HG02938 (cell line): Measurements from ENCODE around the gene GALNT10.

Source experiments
- ATAC-seq: cut with Tn5 transposase; IDR thresholded peaks from one replicate; pipeline ENCODE4 v1.9.1; 2021; ENCODE audit warnings: mild to moderate bottlenecking, moderate library complexity; ENCODE audit not compliant: unreplicated experiment

GALNT10 gene

DNA sequence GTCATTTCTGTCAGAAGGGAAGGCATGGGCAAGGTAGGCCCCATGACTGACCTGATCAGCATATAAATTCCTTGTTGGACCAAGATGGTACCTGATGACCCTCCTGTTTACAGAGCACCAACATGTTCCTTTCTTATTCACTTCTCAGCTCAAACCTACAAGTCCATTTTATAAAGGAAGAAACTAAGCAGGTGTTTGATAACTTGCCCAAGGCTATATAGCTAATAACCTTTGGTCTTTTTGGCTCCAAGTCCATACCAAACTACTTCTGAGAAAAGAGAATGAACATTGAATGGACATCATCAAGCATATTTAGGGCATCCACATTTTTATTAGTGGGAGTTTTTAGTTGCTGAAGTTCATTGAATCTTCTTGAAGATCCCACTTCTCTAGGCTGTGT lies 125.2 kb downstream of the GALNT10 start:
- ATAC-seq, result no peak

DNA sequence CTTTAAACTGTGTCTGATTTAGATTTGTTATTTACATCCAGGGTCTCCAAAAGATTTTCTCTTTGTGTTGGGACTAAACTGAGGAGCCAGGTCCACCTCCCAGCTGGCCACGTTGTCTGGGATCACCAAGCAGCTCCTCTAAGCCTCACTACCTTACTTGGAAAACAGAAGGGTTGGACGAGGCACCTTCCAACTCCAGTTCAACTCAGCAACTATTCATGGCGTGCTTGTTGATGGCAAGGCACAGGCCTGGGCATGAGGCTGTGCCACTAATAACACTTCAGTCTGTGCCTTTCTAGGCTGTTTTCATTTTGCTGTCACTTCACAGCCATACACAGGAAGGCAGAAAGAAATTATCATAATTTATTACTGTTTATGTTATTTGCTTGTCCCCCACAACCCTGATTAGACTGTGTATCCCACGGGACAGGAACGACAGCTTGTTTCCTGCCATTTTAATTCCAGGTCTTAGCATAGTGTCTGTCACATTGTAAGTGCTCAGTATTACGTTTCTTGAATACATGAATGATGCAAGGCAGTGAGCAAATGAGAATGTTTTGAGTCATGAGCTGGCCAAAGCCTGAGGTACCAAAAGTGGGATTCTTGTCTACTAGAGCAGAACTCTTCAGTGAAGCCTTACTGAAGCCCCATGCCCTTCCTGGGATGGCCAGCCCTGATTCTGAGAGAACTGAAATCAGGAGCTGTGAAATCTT lies 125.8 kb downstream of the GALNT10 start:
- ATAC-seq, result no peak

DNA sequence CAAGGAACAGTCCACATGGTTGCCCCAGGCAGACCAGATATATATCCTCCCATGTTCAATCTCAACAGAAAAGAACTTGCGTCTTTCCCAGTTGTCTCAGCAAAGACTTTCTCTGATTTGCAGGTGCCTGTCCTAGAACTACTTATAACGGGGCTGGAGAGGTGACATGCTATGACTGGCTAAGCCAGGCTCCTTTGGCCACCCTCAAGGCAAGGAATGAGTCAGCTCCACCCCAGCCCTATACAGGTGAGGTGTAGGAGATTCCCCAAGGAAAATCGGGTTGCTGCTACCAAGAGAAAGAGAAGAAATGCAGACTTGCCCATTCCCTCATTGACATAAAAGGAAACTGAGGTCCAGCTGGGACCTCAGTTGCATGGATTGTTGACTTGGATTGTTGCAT lies 127.4 kb downstream of the GALNT10 start:
- ATAC-seq, result no peak

GRCh38 chr5:154318691-154319090 lies 128.2 kb downstream of the GALNT10 start:
- ATAC-seq, result peak; percentile 49

GRCh38 chr5:154319736-154320135 lies 129.2 kb downstream of the GALNT10 start:
- ATAC-seq, result no peak

- ATAC-seq, result no peak
Observed at GRCh38 chr5:154320224-154321089, 129.9 kb downstream of the GALNT10 start.

GRCh38 chr5:154321546-154321945 lies 131.0 kb downstream of the GALNT10 start:
- ATAC-seq, result no peak

- no peak for ATAC-seq
Observed at GRCh38 chr5:154324033-154324432, 133.5 kb downstream of the GALNT10 start.

DNA sequence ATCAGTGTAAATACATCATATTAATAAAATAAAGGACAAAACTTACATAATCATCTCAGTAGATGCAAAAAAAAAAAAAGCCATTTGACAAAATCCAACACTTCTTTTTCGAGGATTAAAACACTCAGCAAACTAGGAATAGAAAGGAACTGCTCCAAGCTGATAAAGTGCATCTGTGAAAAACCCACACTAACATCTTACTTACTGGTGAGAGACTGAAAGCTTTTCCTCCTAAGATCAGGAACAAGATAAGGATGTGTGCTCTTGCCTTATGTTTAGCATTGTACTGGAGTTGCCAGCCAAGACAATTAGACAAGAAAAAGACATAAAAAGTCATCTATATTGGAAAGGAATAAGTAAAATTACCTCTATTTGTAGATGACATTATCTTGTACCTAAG lies 135.0 kb downstream of the GALNT10 start:
- ATAC-seq, result no peak

GRCh38 chr5:154329062-154329461 lies 138.5 kb downstream of the GALNT10 start:
- no peak for ATAC-seq

DNA sequence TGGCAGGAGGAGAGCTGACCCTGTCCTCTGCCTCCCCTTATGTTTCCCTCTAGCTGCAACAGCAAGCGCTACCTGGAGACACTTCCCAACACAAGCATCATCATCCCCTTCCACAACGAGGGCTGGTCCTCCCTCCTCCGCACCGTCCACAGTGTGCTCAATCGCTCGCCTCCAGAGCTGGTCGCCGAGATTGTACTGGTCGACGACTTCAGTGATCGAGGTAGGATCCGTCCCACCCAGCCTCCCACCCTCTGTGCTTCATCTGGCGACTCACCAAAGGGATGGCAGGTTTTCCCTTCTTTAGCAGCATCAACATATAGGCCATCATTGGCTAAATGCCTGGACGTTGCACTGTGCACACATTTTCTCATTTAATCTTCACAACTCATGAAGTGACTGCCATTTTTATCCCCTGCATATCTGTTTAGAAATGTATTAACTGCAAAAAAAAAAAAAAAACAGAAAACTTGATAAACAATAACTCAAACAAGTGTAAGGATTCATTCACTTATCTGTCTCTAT lies 139.0 kb downstream of the GALNT10 start:
- ATAC-seq, result no peak

- no peak for ATAC-seq
Observed at GRCh38 chr5:154330097-154330667, 139.6 kb downstream of the GALNT10 start.

- no peak for ATAC-seq
Observed at GRCh38 chr5:154331232-154331631, 140.7 kb downstream of the GALNT10 start.

DNA sequence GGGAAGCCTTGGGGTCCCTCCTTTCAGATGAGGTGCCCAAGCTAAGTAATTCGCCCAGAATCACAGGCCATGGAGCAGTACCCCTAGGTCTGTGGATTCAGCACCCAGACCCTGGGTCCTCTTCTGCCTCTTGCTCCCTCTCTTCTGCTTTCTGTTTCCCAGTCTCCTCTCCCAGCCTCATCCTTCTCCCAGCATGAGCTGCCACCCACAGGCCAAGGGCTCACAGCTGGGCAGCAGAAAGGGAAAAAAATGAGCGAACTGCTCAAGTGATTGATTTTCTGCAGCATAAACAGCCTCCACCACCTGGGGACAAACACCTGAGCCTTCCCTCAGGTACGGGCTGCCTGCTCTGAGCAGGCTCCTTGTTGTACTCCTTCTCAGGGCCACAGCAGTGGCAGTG lies 141.4 kb downstream of the GALNT10 start:
- ATAC-seq, result no peak

GRCh38 chr5:154332451-154332850 lies 141.9 kb downstream of the GALNT10 start:
- no peak for ATAC-seq

GRCh38 chr5:154333016-154333415 lies 142.5 kb downstream of the GALNT10 start:
- no peak for ATAC-seq

DNA sequence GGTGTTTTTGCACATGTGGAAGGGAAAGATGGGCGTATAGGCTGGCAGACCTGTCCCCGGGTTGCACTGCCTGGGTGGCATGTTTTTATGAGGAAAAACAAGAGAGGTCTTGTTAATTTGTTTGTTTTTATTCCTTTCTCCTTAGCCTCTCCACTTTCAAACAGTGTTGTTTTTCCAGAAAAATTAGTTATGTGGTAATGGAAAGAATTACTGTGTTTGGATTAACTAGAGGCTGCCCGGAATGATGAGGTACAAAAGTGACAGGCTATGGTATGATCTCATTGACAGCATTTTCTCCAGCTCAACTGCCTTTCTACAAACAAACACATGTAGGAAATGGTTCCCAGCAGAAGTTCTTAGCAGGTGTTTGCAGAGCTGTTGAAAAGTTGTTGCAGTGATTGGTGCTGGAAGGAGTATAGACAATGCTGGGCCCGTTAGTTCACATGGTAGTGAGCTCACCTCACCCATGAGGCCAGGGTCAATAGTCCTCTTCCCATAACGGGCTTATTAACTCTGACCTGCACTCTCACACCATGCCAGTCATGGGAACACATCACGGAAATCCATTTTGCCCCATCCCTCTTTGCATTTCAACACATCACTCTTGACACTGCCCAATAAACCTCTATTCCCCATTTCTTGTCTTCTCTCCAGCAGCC lies 144.0 kb downstream of the GALNT10 start:
- ATAC-seq, result no peak

DNA sequence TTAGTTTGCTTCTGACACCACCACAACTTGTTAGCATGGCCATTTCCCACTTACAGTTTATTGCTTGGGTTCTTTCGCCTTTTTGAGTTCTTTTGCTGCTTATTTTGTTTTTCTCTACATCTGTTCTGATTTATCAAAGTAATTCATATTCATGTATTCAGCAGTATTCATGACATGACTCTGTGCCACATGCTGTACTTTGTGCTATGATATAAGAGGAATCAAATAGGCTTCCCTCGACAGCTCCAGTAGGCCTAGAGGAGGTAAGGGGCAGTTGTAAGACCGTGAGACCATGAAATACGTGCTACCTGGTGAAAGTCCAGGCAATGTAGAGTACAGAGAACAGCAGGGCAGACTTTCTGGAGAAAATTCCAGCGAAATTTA lies 144.5 kb downstream of the GALNT10 start:
- ATAC-seq, result no peak

GRCh38 chr5:154341620-154342019 lies 151.1 kb downstream of the GALNT10 start:
- no peak for ATAC-seq

GRCh38 chr5:154342211-154342610 lies 151.7 kb downstream of the GALNT10 start:
- no peak for ATAC-seq

DNA sequence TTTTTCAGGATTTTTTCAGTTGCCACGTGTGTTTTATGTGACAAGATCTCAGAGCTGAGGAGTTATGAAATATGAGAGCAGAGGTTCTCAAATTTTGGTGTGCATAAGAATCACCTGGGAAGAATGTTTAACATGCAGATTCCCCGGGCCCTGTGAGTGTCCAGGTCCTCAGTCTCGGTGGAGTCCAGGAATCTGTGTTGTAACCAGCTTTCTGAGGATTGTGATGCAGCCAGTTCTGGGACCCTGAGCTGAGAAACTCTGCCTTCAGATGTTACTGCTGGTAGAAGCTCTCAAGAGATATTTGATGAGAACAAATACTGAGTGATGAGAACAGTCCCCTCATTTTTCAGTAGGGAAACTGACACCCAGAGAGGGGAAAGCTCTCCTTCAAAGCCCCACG lies 152.4 kb downstream of the GALNT10 start:
- no peak for ATAC-seq
